NCI-H460 (cell line): ENCODE measurements around the gene GPC1. TPM values are rescaled to one million over a fixed set of nuclear protein-coding genes. Genes with fewer than 3 reads are reported as not detected.

Experiments used
- DNase-seq: peaks from one replicate; pipeline ENCODE4 v3.0.0-alpha.2; 2016; ENCODE audit warnings: low read depth; ENCODE audit errors: extremely low read depth
- total RNA-seq: library from RNA; depleted of rRNA; stranded (reverse); fragments of >200 nt; shearing (Covaris generic); gene quantifications from 2 replicates; pipeline ENCODE4 v1.2.3, GENCODE V29; 2014

GPC1 gene
- total RNA-seq, 1 experiment from 2014 or later, result 80.8 TPM

DNA sequence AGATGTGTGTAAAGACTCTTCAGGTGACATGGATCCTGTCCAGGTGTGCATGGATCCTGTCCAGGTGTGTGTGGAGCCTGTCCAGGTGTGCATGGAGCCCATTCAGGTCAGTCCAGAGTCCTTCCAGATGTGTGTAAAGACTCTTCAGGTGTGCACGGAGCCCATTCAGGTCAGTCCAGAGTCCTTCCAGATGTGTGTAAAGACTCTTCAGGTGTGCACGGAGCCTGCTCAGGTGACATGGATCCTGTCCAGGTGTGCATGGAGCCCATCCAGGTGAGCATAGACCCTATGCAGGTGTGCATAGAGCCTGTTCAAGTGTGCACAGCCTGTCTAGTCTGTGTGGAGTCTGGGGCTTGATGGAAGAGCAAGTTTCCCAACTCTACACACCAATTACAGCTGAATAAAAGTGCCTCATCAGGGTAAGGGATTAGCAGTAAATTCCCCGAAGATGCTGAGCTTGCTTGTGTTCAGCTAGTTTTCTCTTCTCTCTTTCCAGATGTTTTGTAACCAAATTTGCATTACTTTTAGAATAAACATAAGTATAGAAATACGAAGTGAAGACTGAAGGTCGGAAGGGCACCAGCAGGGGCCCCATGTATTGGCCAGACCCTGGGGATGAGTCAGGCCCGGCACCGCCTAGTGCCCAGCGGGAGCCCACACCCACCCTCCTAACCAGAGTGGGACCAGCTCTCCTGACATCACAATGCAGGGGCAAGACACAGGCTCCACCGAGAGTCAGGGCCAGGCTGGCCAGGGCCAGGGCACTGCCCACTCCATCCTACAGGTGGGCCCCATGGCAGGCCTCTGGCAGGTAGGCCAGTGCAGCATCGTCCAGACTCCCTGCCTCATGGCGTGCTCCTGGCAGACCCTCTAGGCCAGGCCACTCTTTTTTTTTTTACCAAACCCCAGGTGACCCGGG is 38.6 kb upstream of the GPC1 start:
- no peak for DNase-seq

DNA sequence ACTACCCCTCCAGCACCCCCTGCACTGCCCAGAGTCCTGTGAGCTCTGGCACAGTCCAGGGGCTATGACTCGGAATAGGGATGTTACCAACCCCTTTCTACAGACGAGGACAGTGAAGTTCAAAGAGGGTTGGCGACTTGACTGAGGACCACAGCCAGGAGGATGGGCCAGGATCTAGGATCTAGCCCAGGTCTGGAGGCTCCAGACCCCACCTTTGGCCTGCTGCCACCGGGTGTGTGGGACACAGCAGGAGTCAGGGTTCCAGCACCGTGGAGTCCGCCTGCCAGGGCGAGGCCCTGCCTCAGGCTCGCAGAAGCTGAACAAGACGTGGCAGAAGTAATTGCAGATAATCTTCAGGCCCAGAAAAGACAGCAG is 37.9 kb upstream of the GPC1 start:
- no peak for DNase-seq

DNA sequence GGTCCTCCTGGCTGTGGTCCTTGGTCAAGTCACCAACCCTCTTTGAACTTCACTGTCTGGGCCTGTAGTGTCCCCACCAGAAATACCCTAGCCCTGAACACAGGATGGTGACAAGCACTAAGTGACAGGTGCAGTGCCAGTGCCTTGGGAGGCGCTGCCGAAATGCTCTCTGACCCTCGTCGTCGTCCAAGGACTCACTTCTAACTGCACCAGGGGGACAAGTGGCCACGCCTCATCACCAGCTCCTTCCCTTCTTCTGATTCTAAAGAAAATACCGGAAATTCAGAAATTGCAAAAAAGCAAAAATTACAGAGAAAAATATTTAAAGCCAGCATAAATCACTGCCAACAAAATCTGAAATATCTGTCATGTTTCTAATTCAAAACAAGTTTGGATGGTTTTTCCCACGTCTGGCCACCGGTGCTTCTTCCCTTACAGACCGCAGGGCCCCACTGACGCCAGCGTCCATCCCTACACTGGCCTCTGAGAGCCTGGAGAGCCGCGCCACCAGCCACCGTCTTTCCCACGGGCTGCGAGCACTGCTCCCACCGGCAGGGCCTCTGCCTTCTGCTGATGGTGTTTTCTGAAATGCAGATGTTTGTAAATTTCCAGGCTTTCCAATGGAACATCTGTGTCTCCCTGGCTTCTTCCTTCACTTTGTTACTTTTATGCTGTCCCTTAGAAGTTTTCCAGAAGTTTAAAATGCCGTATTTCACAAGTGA is 37.4 kb upstream of the GPC1 start:
- DNase-seq, result no peak

DNA sequence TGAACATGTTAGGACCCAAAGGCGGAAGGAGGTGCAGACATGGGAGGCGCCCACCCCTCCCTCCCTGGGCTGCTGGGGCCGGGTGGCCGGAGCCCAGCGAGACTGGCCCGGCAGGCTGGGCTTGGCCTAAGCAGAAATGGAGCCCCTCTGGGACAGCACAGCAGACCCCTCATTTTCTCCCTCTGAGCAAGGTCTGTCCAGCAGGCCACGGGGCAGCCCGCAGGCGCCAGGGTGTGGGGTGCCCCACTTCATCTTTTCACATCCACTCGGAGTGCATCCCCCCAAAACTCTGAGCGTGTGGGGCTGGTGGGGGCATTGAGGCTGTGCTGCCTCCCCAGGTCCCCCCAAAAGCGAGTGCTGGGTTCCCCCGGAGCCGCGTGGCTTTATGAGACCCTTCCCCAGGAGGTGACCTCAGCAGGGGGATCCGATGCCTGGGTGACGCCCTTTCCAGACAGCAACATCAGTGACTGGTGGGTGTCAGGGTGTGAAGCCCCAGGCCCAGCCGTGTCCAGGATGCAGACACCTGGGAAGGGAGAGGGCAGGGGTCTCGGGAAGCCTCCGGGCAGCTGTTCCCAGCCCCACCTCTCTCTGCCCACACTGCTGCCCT is 36.7 kb upstream of the GPC1 start:
- no peak for DNase-seq

DNA sequence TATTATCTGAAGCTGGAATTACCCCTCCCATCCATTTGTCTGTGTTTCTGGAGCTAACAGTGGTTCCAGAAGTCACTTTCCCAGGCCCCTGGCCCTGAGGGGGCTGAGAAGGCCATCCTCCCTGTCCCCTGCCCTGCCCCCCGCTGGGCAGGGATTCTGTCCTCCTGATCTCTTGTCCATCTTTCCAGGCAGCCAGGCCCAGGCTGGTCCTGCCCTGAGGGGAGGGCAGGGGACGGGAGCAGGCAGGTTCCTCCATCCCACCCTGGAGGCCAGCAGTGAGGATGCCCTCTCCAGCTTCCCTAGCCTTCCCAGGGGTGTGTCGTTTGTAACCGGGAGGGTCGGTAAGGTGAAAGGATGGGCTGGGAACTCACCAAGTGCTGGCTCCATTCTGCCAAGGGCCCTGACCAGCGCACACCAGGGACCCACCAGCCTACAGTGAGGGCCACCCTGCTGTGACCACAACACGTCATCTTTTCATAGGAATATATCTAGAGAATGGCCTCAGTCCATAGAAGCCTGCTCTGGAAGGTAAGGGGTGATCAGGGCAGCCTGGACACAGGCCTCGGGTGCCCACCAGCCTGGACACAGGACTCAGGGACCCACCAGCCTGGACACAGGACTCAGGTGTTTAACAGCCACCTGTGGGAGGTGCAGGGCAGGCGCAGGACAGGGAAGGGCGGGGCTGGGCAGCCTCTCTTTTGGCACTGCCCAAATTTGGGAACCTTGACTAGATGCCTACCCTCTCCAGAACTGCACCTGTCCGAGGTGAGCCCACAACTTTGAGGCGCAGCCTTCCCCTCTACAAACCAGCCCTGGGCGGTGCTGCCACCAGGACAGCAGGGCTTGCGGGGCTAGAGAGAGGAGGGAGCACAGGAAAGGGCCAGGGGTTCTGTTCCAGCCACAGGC is 35.8 kb upstream of the GPC1 start:
- no peak for DNase-seq

DNA sequence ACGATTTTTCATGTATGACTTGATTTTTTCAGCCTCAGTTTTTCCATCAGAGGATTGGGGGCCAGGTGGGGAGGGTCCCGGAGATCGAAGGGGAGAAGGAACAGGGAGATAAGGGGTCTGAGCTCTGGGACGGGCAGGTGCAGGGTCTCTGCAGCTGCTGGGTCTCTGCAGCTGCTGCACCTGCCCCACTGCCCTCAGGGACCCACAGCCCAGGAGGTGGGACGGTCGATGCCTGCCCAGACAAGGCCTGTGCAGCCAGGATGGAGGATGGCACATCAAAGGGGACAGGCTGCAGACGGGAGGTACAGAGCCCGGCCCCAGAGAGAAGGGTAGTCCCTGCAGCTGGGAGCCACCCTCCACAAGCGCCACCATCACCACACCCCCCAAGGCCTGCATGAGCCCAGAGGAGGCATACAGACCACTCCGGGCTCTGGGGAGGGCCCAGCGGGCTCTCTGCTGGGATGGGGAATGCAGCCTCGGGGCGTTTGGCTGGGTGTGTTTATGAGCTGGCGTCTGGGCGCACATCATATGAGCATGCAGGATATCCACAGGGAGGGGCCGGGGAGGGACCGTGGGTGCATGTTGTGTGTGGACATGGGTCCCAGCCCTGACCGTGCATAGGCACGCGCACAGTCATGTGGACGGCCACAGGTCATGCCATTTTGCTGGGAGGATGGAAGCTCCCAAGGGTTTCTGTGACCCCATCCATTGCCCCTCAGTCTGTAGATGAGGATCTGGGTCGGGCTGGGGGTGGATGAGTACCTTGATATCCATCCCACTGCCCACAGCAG is 34.9 kb upstream of the GPC1 start:
- DNase-seq, result no peak

DNA sequence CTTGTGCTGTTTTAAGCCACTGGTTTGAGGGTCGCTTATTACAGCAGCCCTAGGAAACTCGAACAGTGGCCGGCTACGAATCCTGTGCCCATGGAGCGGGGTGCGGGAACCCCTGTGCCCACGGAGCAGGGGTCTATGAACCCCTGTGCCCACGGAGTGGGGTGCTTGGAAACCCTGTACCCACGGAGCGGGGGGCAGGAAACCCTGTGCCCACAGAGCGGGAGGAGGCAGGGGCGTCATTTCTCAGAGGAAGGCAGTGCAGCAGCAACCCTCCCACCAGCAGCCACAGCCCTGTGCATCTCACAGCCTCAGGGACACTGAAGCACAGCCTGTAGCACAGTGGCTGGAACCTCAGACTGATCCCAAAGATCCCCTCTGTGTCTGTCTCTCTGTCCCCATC is 34.2 kb upstream of the GPC1 start:
- no peak for DNase-seq

DNA sequence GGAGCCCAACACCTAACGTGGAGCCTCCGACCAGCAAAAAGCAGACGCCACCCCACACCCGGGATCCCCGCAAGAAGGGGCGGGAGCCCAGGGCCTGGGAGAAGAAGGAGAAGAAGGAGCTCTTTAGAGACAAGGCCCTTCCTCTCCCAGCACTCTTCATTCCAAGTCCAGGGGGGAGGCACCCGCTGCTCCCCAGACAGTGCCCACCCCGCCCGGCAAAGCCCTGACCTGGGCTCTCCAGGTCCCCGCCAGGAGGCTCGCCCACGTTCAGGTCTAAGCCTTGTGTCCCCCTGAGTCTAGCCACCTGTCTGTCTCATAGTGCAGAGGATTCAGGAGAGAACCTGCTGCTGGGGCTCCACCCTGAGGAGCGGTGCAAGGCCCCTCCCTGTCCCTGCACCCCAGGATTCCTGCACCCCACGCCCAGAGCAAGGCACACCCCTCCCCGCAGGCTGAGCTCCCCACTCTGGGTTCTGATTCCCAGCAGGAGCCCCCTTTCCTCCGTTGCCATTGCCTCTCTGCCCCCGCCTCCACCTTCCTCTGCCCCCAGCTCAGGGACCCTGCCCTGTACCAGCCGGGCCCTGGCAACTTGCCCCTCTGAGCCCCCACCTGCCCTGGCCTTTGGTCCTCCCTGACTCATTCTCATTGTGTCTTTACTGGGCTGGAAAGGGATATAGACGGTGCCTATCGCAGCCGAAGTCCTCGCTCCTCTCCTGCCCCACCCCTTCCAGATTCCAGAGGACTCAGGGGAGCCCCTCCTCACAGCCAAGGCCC is 33.5 kb upstream of the GPC1 start:
- no peak for DNase-seq

DNA sequence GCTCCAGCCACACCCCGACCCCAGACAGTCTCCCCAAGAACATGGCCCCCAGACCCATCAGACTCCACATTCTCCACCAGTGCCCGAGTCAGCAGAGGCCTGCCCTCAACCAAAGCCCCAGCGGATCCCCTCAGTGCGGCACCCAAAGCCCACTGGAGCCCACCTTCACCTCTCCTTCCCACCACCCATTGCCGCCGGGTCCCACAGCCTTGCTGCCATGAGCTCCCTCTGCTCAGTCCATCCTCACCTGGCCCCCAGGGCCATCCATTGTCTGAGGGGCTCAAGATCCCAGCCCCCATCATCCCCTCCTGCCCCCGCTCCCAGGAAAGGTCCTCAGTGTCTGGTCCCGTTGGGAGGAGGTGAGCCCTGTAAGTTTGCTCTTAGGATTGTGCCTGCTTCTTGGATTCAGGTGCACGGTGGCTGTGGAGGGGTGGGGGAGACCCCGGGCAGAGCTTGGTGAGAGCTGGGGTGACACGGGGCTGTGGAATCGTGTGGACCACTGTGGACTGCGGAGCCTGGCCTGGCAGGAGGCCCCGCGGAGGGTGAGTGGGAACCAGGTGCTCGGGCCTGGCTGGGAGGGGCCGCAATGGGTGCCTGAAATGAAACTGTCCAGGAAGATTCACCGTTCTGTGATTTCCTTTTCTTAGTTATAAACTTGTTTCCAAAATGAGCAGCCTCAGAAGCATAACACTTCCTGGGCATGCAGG is 32.7 kb upstream of the GPC1 start:
- no peak for DNase-seq

DNA sequence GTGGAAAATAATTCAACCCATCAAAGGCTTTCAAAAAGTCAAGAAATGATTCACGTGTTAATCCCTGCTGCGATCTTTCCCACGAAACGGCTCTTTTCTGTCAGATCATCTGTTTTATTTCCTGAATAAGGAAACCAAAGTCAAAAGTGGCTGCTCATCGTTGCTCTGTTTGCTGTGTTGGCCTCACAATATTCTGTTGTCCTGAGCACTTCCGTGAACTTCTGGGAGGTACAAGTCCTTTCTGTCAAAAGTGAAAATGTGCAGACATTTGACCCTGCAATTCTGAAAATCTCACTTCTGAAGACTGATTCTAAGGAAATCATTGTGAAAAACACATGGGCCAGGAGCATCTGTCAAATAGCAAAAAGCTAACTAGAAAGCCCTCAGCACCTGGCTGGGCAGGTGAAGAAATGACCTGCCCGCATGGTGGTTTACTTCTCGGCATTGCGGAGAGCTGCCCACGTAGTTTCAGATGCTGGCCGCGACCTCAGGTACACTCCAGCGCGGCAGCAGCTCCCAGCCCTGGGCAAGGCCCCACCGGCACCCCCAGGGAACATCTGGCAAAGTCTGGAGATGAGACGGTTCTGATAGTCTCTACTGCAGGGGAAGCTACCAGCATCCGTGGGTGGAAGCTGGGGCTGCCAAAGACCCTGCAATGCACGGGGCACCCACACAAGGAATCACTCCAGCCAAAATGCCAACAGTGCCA is 31.9 kb upstream of the GPC1 start:
- no peak for DNase-seq

DNA sequence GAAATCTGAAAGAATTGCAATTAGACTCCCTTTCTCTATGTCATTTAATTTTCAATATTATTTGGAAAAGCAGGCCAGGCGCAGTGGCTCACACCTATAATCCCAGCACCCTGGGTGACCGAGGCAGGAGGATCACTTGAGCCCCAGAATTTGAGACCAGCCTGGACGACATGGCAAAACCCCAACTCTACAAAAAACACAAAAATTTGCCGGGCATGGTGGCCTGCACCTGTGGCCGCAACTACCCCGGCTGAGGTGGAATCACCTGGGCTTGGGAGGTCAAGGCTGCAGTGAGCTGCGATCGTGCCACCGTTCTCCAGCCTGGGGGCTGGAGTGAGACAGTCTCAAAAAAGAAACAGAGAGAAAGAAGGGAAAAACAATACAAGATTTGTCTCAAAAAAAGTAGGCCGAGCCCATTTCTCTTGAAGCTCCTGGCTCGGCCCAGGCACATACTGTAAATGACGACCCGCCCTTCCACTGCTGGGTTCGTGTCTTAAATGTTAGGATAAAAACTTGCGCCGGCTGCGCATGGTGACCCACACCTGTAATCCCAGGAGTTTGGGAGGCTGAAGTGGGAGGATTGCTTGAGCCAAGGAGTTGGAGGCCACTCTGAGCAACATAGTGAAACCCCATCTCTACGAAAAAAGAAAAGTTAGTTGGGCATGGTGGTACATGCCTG is 31.1 kb upstream of the GPC1 start:
- no peak for DNase-seq

DNA sequence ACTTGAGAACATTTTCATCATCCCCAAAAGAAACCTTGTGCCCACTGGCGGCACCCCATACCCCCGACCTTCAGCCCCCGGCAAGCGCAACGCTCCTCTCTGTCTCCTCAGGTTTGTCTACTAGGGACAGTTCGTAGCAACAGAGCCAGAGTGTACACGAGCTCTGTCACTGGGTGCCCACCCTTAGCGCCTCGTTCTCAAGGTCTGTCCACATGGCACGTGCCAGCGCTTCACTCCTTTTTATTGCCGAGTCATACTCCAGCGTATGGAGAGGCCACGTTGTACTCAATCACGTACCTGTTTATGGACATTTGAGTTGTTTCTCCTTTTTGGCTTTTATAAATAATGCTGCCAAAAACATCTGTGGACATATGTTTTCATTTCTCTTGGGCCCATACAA is 30.3 kb upstream of the GPC1 start:
- no peak for DNase-seq

DNA sequence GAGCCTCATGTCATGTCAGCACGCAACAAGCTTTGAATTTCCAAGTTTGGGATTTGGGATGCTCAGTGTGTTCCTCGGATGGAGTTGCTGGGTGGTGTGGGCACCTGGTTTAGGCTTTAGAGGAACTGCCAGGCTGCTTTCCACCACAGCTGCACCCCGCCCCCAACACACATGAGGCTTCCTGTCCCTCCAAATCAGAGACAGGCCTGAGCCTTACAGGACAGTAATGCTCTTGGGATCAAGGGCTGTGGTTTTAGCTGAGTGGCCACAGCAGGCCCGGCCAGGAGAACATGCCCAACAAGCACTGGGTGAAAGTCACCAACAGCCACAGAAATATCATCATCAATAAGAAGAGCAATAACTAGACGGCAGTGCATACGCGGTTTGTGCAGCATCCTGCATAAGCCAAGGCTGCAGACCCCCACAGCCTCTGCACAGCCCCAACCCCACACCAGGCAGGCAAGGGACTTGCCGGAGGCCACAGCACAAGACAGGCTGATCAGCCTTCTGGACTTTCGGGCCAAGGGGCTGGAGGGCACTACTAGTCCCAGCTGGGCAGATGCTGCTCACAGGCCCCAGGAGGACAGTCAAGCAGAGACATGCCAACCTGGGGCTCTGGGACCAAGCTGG is 29.7 kb upstream of the GPC1 start:
- DNase-seq, result no peak

DNA sequence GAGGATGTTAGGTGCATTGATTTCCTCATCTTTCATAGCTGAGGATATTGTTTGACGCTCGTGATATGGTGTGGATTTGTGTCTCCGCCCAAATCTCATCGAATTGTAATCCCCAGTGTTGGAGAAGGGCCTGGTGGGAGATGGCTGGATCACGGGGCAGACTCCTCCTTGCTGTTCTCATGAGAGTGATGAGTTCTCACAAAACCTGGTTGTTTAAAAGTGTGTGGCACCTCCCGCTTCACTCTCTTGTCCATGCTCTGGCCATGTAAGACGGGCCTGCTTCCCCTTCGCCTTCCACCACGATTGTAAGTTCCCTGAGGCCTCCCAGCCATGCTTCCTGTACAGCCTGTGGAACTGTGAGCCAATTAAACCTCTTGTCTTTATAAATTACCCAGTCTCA is 28.4 kb upstream of the GPC1 start:
- DNase-seq, result no peak

DNA sequence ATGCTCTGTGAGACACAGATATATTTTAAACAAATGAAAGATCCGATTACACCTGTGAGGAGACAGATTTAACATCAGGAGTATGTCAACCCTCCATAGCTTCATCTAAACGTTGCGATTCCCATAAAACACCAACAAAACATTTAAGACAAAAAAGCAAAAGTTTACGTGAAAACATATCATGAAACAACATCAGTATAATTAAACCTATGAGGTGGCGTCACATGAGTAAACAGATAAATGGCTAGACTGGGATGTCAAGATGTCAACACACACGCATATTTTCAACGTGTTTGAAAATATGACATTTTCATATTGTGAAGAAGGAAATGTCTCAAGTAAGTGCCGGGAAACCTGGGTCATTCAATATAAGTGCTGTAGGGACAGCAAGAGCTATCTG is 25.5 kb upstream of the GPC1 start:
- DNase-seq, result no peak

DNA sequence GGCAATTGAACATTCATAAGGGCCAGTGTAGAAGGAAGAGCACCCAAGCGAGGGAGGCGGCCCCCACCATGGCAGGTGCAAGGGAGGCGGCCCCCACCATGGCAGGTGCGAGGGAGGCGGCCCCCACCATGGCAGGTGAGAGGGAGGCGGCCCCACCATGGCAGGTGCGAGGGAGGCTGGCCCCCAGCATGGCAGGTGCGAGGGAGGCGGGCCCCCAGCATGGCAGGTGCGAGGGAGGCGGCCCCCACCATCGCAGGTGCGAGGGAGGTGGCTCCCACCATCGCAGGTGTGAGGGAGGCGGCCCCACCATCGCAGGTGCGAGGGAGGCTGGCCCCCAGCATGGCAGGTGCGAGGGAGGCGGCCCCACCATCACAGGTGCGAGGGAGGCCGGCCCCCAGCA is 24.7 kb upstream of the GPC1 start:
- no peak for DNase-seq
